ENCODE data around the gene SMG1.

GRCh38 chr16:18799500-18799899 is 126.7 kb downstream of the SMG1 start:
- TF ChIP-seq JUND (IDR thresholded peaks at IDR 0.05): no peak
- no peak for TF ChIP-seq RAD21 (IDR thresholded peaks at IDR 0.05)
- no peak for TF ChIP-seq CTCF (IDR thresholded peaks at IDR 0.05; ENCODE audit: low read depth, low read length, missing input control)
- no peak for TF ChIP-seq EGR1 (IDR thresholded peaks at IDR 0.05; ENCODE audit: low read depth in 2 of 2)
- no peak for TF ChIP-seq REST (IDR thresholded peaks at IDR 0.05)
- no peak for TF ChIP-seq ZBTB33 (IDR thresholded peaks at IDR 0.05)
- TF ChIP-seq YY1 (IDR thresholded peaks at IDR 0.05): no peak
